GM12878 (cell line): ENCODE results near the gene ZCCHC17. TPM values are rescaled to one million over a fixed set of nuclear protein-coding genes. Genes with fewer than 3 reads are reported as not detected.
"Not testable (repeated sequence)": the region's sequence is repeated elsewhere in the genome, so short reads cannot be mapped to it uniquely, and the experiment has no call there.

Experiments used
- ATAC-seq: fragments of 200-7000 bp; cut with Tn5 transposase; 3 replicates; pipeline ENCODE4 v1.9.1; 2020; ENCODE audit warnings: mild to moderate bottlenecking, moderate library complexity
- BruUV-seq: library from RNA; stranded (reverse); fragments of 400-500 nt; replicated peaks from 2 replicates; lab custom pipeline; 2021; lab: Mats Ljungman, UMichigan
- CTCF ChIA-PET: fragments of 300-600 bp; sonication (Branson Sonifier 250); formaldehyde crosslinking; extraction: SDS; loops from one replicate; lab custom pipeline; 2021; ENCODE audit warnings: inconsistent platforms; lab: Yijun Ruan, JAX
- POLR2A ChIA-PET: fragments of 350-600 bp; formaldehyde crosslinking; extraction: SDS; loops from one replicate; lab custom pipeline; 2021; ENCODE audit warnings: inconsistent platforms; lab: Charles Lee
- RAD21 ChIA-PET: fragments of 300-600 bp; sonication (Branson Sonifier 250); formaldehyde crosslinking; loops from one replicate; lab custom pipeline; 2023; ENCODE audit warnings: antibody characterized with exemption; ENCODE audit not compliant: unreplicated experiment; lab: Charles Lee
- SMC1A ChIA-PET: fragments of 300-600 bp; sonication (Branson Sonifier 250); formaldehyde crosslinking; loops from one replicate; lab custom pipeline; 2023; ENCODE audit not compliant: unreplicated experiment, uncharacterized antibody; lab: Charles Lee
- DNase-seq: peaks from one replicate; pipeline ENCODE4 v3.0.0-alpha.2; 2011; ENCODE audit warnings: low read depth, low spot score
- FAIRE-seq: peaks from 3 replicates; lab custom pipeline; 2011; peaks lifted over from hg19 to GRCh38; lab: Jason Lieb, UNC
- H2AFZ ChIP-seq: 2 replicates; pipeline ENCODE4 v1.6.0; 2011; ENCODE audit warnings: low read depth, low read length, control low read depth; ENCODE audit not compliant: control insufficient read depth
- H3K27ac ChIP-seq: 2 replicates; pipeline ENCODE4 v1.5.1; 2011; ENCODE audit warnings: control low read depth; ENCODE audit not compliant: control insufficient read depth, insufficient read depth
- H3K27me3 ChIP-seq, 2 experiments: replicated peaks in 1 of 2; 2 replicates each; pipeline versions ENCODE4 v1.6.0 to v1.6.1; 2011; ENCODE audit warnings: low read length in 1 of 2; ENCODE audit not compliant: control insufficient read depth in 2 of 2, insufficient read depth in 2 of 2
- H3K36me3 ChIP-seq, 2 experiments: 2 replicates each; pipeline ENCODE4 v1.5.1; 2011; ENCODE audit warnings: low read length in 1 of 2; ENCODE audit not compliant: control insufficient read depth in 2 of 2, insufficient read depth in 2 of 2
- H3K4me1 ChIP-seq: 2 replicates; pipeline ENCODE4 v1.6.1; 2011; ENCODE audit warnings: mild to moderate bottlenecking, low read length, moderate library complexity, mixed read lengths; ENCODE audit not compliant: control insufficient read depth, insufficient read depth
- H3K4me2 ChIP-seq: 2 replicates; pipeline ENCODE4 v1.6.0; 2011; ENCODE audit warnings: control low read depth; ENCODE audit not compliant: control insufficient read depth, insufficient read depth
- H3K4me3 ChIP-seq: fragments of 200-600 bp; sonication (generic); 2 replicates; pipeline ENCODE4 v1.5.1; 2016
- H3K79me2 ChIP-seq: 2 replicates; pipeline ENCODE4 v1.6.0; 2011; ENCODE audit warnings: low read length; ENCODE audit not compliant: control insufficient read depth, insufficient read depth
- H3K9ac ChIP-seq: 2 replicates; pipeline ENCODE4 v1.8.0; 2011; ENCODE audit warnings: low read length, control low read depth, mixed read lengths; ENCODE audit not compliant: control insufficient read depth, insufficient read depth
- H3K9me3 ChIP-seq: replicated peaks from 3 replicates; pipeline ENCODE4 v1.5.1; 2011; ENCODE audit warnings: mild to moderate bottlenecking, low read length; ENCODE audit not compliant: control insufficient read depth, insufficient read depth
- H4K20me1 ChIP-seq: 2 replicates; pipeline ENCODE4 v1.6.0; 2011; ENCODE audit not compliant: control insufficient read depth, insufficient read depth
- BMI1 ChIP-seq: fragments of 450-650 bp; IDR thresholded peaks from 2 replicates; pipeline ENCODE4 v1.6.1; 2016; ENCODE audit warnings: mild to moderate bottlenecking, moderate library complexity, borderline replicate concordance
- IKZF2 ChIP-seq, 2 experiments: fragments of 450-650 bp; IDR thresholded peaks; 2 replicates each; pipeline ENCODE4 v1.6.1; 2017; ENCODE audit warnings: mild to moderate bottlenecking in 2 of 2, moderate library complexity in 2 of 2
- NBN ChIP-seq: fragments of 450-650 bp; IDR thresholded peaks from 2 replicates; pipeline ENCODE4 v1.6.1; 2016
- SREBF1 ChIP-seq: IDR thresholded peaks from 2 replicates; pipeline ENCODE4 v1.6.1; 2012; ENCODE audit warnings: mild to moderate bottlenecking, low read length
- YBX1 ChIP-seq: fragments of 450-650 bp; IDR thresholded peaks from 2 replicates; pipeline ENCODE4 v1.6.1; 2016; ENCODE audit warnings: antibody characterized with exemption
- WGBS: methylation state at CpG from one replicate; pipeline ENCODE4 v1.1.6; 2016; ENCODE audit warnings: low lambda C conversion rate; ENCODE audit not compliant: insufficient replicate concordance, insufficient coverage; ENCODE audit errors: missing lambda C conversion rate; 5-methylcytosine and 5-hydroxymethylcytosine counted together
- in situ Hi-C: fragments of 300-500 bp; cut with MboI; formaldehyde crosslinking; loops from 9 replicates; pipeline ENCODE4 v1.14.3; 2018; ENCODE audit warnings: mixed read lengths
- intact Hi-C: fragments of 100-400 bp; cut with micrococcal nuclease; formaldehyde crosslinking; loops from one replicate; pipeline ENCODE4 v1.14.2; 2022; ENCODE audit not compliant: unreplicated experiment
- polyA plus RNA-seq, 11 experiments: library from polyadenylated mRNA; depleted of rRNA in 4 of 11; unstranded in 6 of 11; stranded (reverse) in 5 of 11; fragments of >200 nt; fragmentation: Nextera tagmentation in 4 of 11; fragmentation: Illumina TruSeq in 1 of 11; extraction: Ambion mirVana in 4 of 11; extraction: Trizol in 1 of 11; gene quantifications; 1 replicate in 1 of 11; 2 replicates in 10 of 11; pipeline versions ENCODE4 v1.2.1 to v1.2.3, GENCODE V29; 2011 to 2016; ENCODE audit warnings: inconsistent platforms in 2 of 11, missing spikeins in 2 of 11, low read depth in 1 of 11
- total RNA-seq, 4 experiments: library from RNA; depleted of rRNA in 3 of 4; stranded (reverse); fragments of >200 nt in 3 of 4; fragmentation: Illumina TruSeq in 1 of 4; extraction: Trizol in 1 of 4; gene quantifications; 2 replicates each; pipeline versions ENCODE4 v1.2.1 to v1.2.3, GENCODE V29; 2013 to 2021
- TF ChIP-seq, protein P1 (sequence below): IDR thresholded peaks from 2 replicates; pipeline ENCODE4 v1.6.1; 2012; ENCODE audit warnings: low read depth, low read length, improper control_type of control experiment

ZCCHC17 gene
- total and polyA plus RNA-seq, 10 of the 15 experiments (the other 5 are each of a cell fraction or from before 2014, with no cell fraction given), result 22.3 to 86.3 (median 47.0) TPM

DNA sequence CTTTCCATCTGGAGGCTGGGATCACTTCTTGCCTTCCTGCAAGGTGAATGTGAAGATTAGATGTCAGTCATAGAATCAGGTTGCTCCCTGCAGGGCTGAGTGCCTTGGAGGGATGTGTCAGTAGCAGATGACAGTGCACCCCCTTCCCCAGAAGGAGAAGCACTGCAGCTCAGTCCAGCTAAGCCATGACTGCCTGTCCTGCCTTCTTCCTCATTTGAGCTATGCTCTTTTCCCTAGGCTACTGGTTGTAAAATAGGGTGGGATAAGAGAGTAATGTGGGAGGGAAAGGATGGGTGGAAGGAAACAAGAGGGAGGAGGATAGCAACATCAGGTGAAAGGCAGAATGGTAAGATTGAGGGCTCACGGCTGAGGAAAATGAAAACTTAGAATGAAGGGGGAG lies 87.1 kb downstream of the ZCCHC17 start (continued):
- TF ChIP-seq, protein P1, sequence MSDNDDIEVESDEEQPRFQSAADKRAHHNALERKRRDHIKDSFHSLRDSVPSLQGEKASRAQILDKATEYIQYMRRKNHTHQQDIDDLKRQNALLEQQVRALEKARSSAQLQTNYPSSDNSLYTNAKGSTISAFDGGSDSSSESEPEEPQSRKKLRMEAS, result no peak
- TF ChIP-seq IKZF2 (IDR thresholded peaks at IDR 0.05), result no peak
- TF ChIP-seq YBX1, result no peak
- TF ChIP-seq BMI1, result no peak
- no peak for TF ChIP-seq SREBF1
- TF ChIP-seq NBN, result no peak

DNA sequence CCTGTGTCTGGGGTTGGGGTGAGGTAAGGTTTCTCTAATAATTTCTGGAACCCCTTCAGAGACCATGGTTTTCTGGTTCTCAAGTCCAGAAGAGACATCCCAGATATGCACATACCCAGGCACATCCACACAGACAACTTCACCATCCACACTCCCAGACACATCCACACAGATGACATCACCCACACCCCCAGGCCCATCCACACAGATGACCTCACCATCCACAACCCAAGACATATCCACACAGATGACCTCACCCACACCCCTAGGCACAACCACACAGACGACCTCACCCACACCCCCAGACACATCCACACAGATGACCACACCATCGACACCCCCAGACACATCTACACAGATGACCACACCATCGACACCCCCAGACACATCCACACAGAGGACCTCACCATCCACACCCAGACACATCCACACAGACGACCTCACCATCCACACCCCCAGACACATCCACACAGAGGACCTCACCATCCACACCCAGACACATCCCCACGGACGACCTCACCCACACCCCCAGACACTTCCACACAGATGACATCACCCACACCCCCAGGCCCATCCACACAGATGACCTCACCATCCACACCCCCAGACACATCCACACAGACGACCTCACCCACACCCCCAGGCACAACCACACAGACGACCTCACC lies 89.9 kb downstream of the ZCCHC17 start:
- H3K4me2 ChIP-seq, DNase-seq, H3K27ac ChIP-seq, BruUV-seq, H3K27me3 ChIP-seq, H3K36me3 ChIP-seq, RAD21 ChIA-PET, POLR2A ChIA-PET, H3K4me1 ChIP-seq, ATAC-seq, intact Hi-C loops, FAIRE-seq, H3K9me3 ChIP-seq, in situ Hi-C loops, H4K20me1 ChIP-seq, H2AFZ ChIP-seq, H3K4me3 ChIP-seq, H3K9ac ChIP-seq, CTCF ChIA-PET, SMC1A ChIA-PET, H3K79me2 ChIP-seq: not testable (repeated sequence)
- WGBS, result 8% methylated on average over 8 of the region's 8 CpGs
